NT2/D1 (cell line): ENCODE data around the gene TMEM207.

Experiments
- DNase-seq: peaks from one replicate; pipeline ENCODE4 v3.0.0-alpha.2; 2011; ENCODE audit warnings: low read depth, low spot score
- H3K27me3 ChIP-seq: 2 replicates; pipeline ENCODE4 v1.6.0; 2011; ENCODE audit warnings: mild to moderate bottlenecking; ENCODE audit not compliant: insufficient read length, insufficient read depth
- H3K36me3 ChIP-seq: 2 replicates; pipeline ENCODE4 v1.6.1; 2011; ENCODE audit warnings: mild to moderate bottlenecking, low read length, mixed read lengths; ENCODE audit not compliant: insufficient read depth, insufficient read length
- H3K4me1 ChIP-seq: 2 replicates; pipeline ENCODE4 v1.5.1; 2011; ENCODE audit not compliant: insufficient read depth, insufficient read length
- H3K4me3 ChIP-seq: 2 replicates; pipeline ENCODE4 v1.5.1; 2011; ENCODE audit warnings: low read depth; ENCODE audit not compliant: insufficient read length
- H3K9ac ChIP-seq: 2 replicates; pipeline ENCODE4 v1.6.0; 2011; ENCODE audit warnings: low read depth; ENCODE audit not compliant: insufficient read length
- H3K9me3 ChIP-seq: 2 replicates; pipeline ENCODE4 v1.5.1; 2011; ENCODE audit warnings: mild to moderate bottlenecking, low read length; ENCODE audit not compliant: insufficient read depth
- SUZ12 ChIP-seq: IDR thresholded peaks from 2 replicates; pipeline ENCODE4 v1.6.1; 2011; ENCODE audit not compliant: insufficient read length, insufficient read depth; ENCODE audit errors: extremely low read depth
- YY1 ChIP-seq: IDR thresholded peaks from 2 replicates; pipeline ENCODE4 v1.6.1; 2011; ENCODE audit not compliant: insufficient read length, insufficient read depth
- ZNF274 ChIP-seq: IDR thresholded peaks from 2 replicates; pipeline ENCODE4 v1.6.1; 2011; ENCODE audit warnings: mild to moderate bottlenecking, low read depth, low read length

TMEM207 gene

DNA sequence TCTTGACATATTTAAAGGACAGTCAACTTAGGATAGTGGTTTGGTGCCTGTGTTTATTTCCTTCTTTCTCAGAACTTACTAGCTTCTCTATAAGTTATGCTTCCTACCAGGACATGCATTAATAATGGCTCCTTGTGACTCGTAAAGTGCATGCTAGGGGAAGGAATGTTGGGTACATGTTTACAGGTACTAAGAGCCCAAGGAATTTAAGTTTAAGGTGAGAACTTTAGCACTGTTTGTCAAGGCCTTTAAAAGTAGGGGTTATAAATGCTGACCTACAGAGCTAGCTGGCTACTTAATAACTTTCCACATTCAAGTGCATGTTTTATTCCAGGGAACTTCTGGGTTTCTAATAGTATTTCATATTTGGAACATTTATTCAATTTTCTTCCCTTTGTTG is at the start of gene TMEM207:
TSS of gene TMEM207 (minus strand) at position 101 of the 400 bp plus-strand sequence. CDS start at position 9, 92 bp downstream.
- TF ChIP-seq ZNF274 (no peak), YY1 (no peak), SUZ12 (no peak)
- H3K4me1 ChIP-seq: no peaks in the 10 kb centered on the region
- H3K4me3 ChIP-seq: no peak within 1 kb of the TSS
- no peak within 1 kb of the TSS for H3K9ac ChIP-seq
- no peak for DNase-seq
- H3K36me3 ChIP-seq: no peaks in the 10 kb centered on the region
- no peaks in the 10 kb centered on the region for H3K9me3 ChIP-seq
- H3K27me3 ChIP-seq: no peaks in the 10 kb centered on the region

DNA sequence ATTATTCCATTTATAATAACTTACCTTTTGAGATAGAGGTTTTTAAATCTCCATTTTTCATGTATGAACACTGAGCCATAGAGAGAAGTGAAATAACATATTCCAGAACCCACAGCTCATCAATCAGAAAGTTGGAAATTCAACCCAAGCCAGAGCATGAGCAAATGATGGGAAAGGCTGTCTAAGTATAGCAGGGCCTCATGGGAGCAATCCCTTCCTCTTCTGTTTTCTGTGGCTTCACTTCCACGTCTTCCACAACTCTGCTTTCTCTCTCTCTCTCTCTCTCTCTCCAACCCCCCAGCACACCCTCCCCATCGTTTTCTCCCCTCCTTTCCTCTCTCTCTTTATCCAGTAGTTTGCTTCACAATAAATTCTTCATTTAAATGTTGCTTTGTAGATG is 49.4 kb upstream of the TMEM207 start:
- TF ChIP-seq SUZ12: no peak
- no peak for TF ChIP-seq YY1
- no peak for TF ChIP-seq ZNF274

DNA sequence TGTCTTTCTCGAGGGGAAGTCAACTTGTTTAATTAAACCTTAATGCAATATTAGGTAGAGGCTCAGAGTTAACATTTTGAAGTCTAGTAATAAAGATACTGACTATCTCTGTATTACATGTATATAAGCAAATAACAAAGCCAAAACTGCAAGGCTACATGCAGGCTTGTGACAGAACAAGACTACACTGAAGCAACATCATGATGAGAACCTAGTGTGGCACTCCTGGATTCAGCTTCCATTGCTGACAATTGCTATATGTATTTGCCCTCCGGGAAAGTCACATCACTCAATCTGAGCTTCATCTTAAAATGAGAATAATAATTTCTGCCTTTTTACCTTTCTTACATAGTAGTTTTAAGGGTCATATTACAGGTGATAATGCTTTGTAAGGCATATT is 48.6 kb upstream of the TMEM207 start:
- DNase-seq: no peak
- no peak for TF ChIP-seq YY1
- no peaks in the 10 kb centered on the region for H3K27me3 ChIP-seq
- no peaks in the 10 kb centered on the region for H3K4me1 ChIP-seq
- H3K36me3 ChIP-seq: no peaks in the 10 kb centered on the region
- H3K4me3 ChIP-seq: no peak overlapping the region
- H3K9ac ChIP-seq: no peak overlapping the region
- H3K9me3 ChIP-seq: no peaks in the 10 kb centered on the region; the same call in 1 of the 2 replicates

More for the DNA sequence above, 49.4 kb upstream of the TMEM207 start:
- Histone ChIP-seq H3K27me3 (no peaks in the 10 kb centered on the region), H3K9ac (no peak overlapping the region), H3K9me3 (no peaks in the 10 kb centered on the region), H3K4me3 (no peak overlapping the region), H3K36me3 (no peaks in the 10 kb centered on the region), H3K4me1 (no peaks in the 10 kb centered on the region)
- no peak for DNase-seq

DNA sequence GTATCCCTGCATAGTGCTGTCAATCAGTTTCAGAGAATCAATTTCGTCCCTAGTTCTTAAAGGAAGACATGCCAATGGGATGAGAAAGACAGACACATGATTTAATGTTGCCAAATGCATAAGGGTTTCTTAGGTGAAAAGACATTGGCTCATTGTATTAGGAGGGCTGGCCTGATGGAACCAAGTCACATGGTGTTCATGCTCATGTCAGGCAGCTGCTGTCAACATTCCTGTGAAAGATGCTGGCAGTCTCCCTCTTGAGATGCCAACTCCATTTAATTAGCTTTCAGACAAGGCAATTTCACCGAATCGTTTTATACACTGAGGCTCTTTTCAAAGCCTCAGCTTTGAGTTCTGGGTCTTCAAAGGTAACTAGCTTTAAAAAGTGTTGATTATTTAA is 48.1 kb upstream of the TMEM207 start:
- Histone ChIP-seq H3K4me3 (no peak overlapping the region), H3K9me3 (no peaks in the 10 kb centered on the region; the same call in 1 of the 2 replicates), H3K9ac (no peak overlapping the region), H3K27me3 (no peaks in the 10 kb centered on the region), H3K4me1 (no peaks in the 10 kb centered on the region), H3K36me3 (no peaks in the 10 kb centered on the region)
- DNase-seq: no peak
- TF ChIP-seq SUZ12 (no peak), YY1 (no peak), ZNF274 (no peak)

DNA sequence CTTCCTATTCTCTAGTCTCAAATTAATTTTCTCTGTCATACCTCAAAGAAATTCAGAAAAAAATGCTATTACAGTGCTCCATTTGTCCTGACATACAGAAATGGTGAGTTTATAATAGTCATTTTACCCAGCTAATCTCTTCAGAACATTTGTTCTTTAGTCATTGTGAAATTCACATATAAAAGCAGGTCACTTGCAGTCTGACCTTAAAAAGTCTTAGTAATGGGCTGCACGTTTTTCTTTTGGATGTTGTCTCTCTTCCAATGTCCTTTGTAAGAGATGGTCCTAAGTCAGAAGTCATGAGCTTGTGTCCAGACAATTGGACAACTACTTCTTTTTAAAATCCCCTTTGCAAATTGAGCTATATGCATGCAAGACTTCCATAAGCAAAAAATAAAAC is 47.2 kb upstream of the TMEM207 start:
- H3K4me1 ChIP-seq: no peaks in the 10 kb centered on the region
- TF ChIP-seq SUZ12: no peak
- TF ChIP-seq YY1: no peak
- TF ChIP-seq ZNF274: no peak
- no peaks in the 10 kb centered on the region; the same call in 1 of the 2 replicates for H3K9me3 ChIP-seq
- no peak overlapping the region for H3K4me3 ChIP-seq
- no peak for DNase-seq
- H3K9ac ChIP-seq: no peak overlapping the region
- H3K27me3 ChIP-seq: no peaks in the 10 kb centered on the region
- H3K36me3 ChIP-seq: no peaks in the 10 kb centered on the region

DNA sequence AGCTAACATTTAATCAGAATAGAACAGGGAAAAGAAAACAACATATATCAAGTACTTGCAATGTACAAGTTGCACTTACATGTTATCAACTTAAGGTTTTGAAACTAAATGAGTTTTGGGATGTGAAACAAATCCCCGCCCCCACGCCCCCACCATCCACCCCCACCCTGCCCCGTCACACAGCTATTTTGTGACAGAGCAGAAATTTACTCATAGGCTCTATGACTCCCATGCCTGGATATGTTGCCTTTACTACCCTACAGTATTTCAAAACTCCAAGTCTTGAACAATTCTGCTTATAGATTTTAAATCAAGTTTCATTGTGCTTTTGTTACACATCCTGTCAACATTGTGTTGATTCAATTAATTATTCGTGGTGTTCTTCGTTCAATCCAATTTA is 46.1 kb upstream of the TMEM207 start:
- H3K36me3 ChIP-seq: no peaks in the 10 kb centered on the region
- no peaks in the 10 kb centered on the region for H3K4me1 ChIP-seq
- no peak overlapping the region for H3K9ac ChIP-seq
- no peak overlapping the region for H3K4me3 ChIP-seq
- no peaks in the 10 kb centered on the region for H3K27me3 ChIP-seq
- H3K9me3 ChIP-seq: no peaks in the 10 kb centered on the region; the same call in 1 of the 2 replicates
- TF ChIP-seq ZNF274 (no peak), YY1 (no peak), SUZ12 (no peak)
- no peak for DNase-seq

DNA sequence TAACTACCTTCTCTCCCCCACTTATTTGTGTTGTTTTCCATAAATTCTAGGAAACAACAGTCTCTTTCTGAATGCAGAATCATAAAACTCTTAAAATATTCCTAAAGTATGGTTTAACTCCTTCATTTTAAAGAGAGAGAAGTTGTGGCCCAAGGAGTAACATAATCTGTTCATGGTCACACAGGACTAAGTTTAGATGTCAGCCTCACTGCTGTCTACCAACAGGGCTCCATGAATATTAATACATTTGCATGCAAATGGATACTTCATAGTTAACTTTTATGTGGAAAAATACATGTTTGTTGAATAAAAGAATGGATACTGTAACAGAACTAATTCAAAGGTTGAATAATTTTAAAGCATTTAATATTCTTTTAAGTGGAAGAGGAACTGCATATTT is 45.7 kb upstream of the TMEM207 start:
- DNase-seq: no peak
- Histone ChIP-seq H3K36me3 (no peaks in the 10 kb centered on the region), H3K4me1 (no peaks in the 10 kb centered on the region), H3K9me3 (no peaks in the 10 kb centered on the region; the same call in 1 of the 2 replicates), H3K27me3 (no peaks in the 10 kb centered on the region), H3K9ac (no peak overlapping the region), H3K4me3 (no peak overlapping the region)
- TF ChIP-seq YY1 (no peak), SUZ12 (no peak), ZNF274 (no peak)
